OCI-LY7 (cell line): ENCODE measurements around the gene PLK2. TPM values are rescaled to one million over a fixed set of nuclear protein-coding genes. Genes with fewer than 3 reads are reported as not detected.

Experiments
- BruUV-seq: library from RNA; stranded (reverse); fragments of 400-500 nt; replicated peaks from 2 replicates; lab custom pipeline; 2021; lab: Mats Ljungman, UMichigan
- CTCF ChIA-PET: fragments of 300-600 bp; sonication (Branson Sonifier 250); formaldehyde crosslinking; loops from one replicate; lab custom pipeline; 2022; ENCODE audit warnings: antibody characterized with exemption; ENCODE audit not compliant: unreplicated experiment; lab: Charles Lee
- POLR2A ChIA-PET: fragments of 300-600 bp; sonication (Branson Sonifier 250); formaldehyde crosslinking; loops from one replicate; lab custom pipeline; 2022; ENCODE audit warnings: antibody characterized with exemption; lab: Charles Lee
- DNase-seq: peaks from one replicate; pipeline ENCODE4 v3.0.0-alpha.2; 2015; ENCODE audit warnings: low spot score
- H2AFZ ChIP-seq: fragments of 200-600 bp; sonication (generic), shearing (Covaris generic); 2 replicates; pipeline ENCODE4 v1.6.1; 2014; ENCODE audit warnings: mild to moderate bottlenecking, antibody characterized with exemption, low read length, moderate library complexity
- H3K27ac ChIP-seq: fragments of 200-600 bp; sonication (generic); 2 replicates; pipeline ENCODE4 v1.5.1; 2014; ENCODE audit warnings: mixed run types, low read depth, mild to moderate bottlenecking, moderate library complexity, low read length, inconsistent platforms; ENCODE audit not compliant: poor library complexity, severe bottlenecking
- H3K36me3 ChIP-seq: fragments of 200-600 bp; sonication (generic); 2 replicates; pipeline ENCODE4 v1.6.1; 2014; ENCODE audit warnings: mild to moderate bottlenecking, antibody characterized with exemption, low read length, moderate library complexity, mixed read lengths; ENCODE audit not compliant: insufficient read depth
- H3K4me1 ChIP-seq: fragments of 200-600 bp; sonication (generic); 2 replicates; pipeline ENCODE4 v1.5.1; 2014; ENCODE audit warnings: mild to moderate bottlenecking, low read length; ENCODE audit not compliant: insufficient read depth, poor library complexity, severe bottlenecking
- H3K4me2 ChIP-seq: fragments of 200-600 bp; sonication (generic); 2 replicates; pipeline ENCODE4 v1.6.1; 2014; ENCODE audit warnings: mild to moderate bottlenecking, low read length
- H3K4me3 ChIP-seq: fragments of 200-600 bp; sonication (generic); 2 replicates; pipeline ENCODE4 v1.5.1; 2014; ENCODE audit warnings: mild to moderate bottlenecking, low read depth, low read length; ENCODE audit not compliant: poor library complexity, severe bottlenecking
- H3K79me2 ChIP-seq: fragments of 200-600 bp; sonication (generic); 2 replicates; pipeline ENCODE4 v1.6.1; 2016; ENCODE audit warnings: low read depth, mild to moderate bottlenecking, low read length, moderate library complexity, mixed read lengths; ENCODE audit not compliant: insufficient read depth
- H3K9me2 ChIP-seq: fragments of 200-600 bp; sonication (generic); 2 replicates; pipeline ENCODE4 v1.6.1; 2016; ENCODE audit warnings: mild to moderate bottlenecking, low read length, mixed read lengths; ENCODE audit not compliant: insufficient read depth
- H3K9me3 ChIP-seq: fragments of 200-600 bp; sonication (generic); 2 replicates; pipeline ENCODE4 v1.6.1; 2014; ENCODE audit warnings: mild to moderate bottlenecking, mixed run types, low read length, mixed read lengths
- H4K20me1 ChIP-seq: fragments of 200-600 bp; sonication (generic); 2 replicates; pipeline ENCODE4 v1.6.1; 2014; ENCODE audit warnings: mild to moderate bottlenecking, antibody characterized with exemption, low read length, moderate library complexity, mixed read lengths; ENCODE audit not compliant: insufficient read depth
- EZH2phosphoT487 ChIP-seq: fragments of 200-600 bp; sonication (generic); IDR thresholded peaks from 2 replicates; pipeline ENCODE4 v1.6.1; 2018; ENCODE audit warnings: low read depth, borderline replicate concordance, mild to moderate bottlenecking, mixed run types, antibody characterized with exemption, low read length, moderate library complexity, mixed read lengths
- intact Hi-C: fragments of 100-400 bp; cut with micrococcal nuclease; formaldehyde crosslinking; loops from one replicate; pipeline ENCODE4 v1.10.0; 2022; ENCODE audit not compliant: unreplicated experiment
- total RNA-seq, 2 experiments: library from RNA; depleted of rRNA in 1 of 2; stranded (reverse); fragments of >200 nt in 1 of 2; shearing (Covaris generic) in 1 of 2; gene quantifications; 2 replicates each; pipeline ENCODE4 v1.2.3, GENCODE V29; 2014 to 2022
- TF ChIP-seq, protein P1 (sequence below): fragments of 200-600 bp; sonication (generic); conservative IDR thresholded peaks from 2 replicates; pipeline ENCODE4 v1.5.1; 2014; ENCODE audit warnings: mild to moderate bottlenecking, antibody characterized with exemption, low read length, moderate library complexity, mixed read lengths

Gene PLK2
- total RNA-seq, 2 experiments from 2014 or later: 0.19 to 0.59 TPM

DNA sequence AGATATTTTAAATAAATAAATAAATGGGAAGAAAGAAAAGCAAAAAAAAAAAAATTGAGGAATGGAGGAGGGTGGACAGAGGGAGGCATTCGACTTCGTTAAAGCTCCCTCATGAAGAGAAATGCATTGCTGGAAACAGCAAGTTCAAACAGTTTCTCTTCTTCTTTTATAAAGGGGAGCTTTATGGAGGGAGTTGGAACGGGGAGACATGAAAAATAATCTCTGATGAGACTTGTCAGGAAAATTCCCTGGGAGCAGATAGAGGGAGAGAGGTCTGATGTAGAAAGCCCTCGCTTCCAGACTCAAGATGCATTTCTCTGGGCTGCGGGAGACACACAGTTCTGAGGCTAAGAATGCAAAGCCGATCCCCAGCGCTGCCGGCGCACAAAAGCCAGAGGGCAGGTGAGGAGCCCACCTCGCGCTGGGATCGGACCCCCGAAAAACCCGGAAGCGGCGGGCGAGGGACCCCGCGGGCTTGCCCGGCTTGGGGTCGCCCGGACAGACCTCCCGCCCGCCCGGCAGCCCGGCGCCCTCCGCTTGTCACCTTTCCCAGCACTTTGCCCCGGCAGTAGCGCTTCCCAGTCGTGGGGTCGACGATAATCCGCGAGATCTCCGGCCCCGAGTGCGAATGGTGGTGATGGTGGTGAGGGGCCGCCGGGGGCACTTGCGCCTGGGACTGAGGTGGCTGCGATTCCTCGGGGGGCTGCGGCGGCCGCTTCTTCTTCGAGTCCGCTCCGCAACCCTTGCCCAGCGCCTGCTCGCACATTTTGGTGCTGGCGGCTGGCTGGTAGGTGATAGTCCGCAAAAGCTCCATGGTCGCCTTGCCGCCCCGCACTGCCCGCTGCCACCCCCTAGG, 512 bp downstream of the PLK2 start:
- intact Hi-C loops: loop anchor here (2.0 to 10.0 kb wide), 2 partner anchors 809 to 965 kb away; no protein-coding TSS in a partner anchor
- Histone ChIP-seq H4K20me1 (no peaks in the 10 kb centered on the region), H3K36me3 (no peaks in the 10 kb centered on the region), H3K9me3 (no peaks in the 10 kb centered on the region), H3K4me3 (no peak overlapping the region), H2AFZ (no peak overlapping the region), H3K27ac (no peak overlapping the region), H3K4me1 (no peaks in the 10 kb centered on the region), H3K9me2 (no peaks in the 10 kb centered on the region), H3K4me2 (no peak overlapping the region; the same call in 1 of the 2 replicates), H3K79me2 (no peaks in the 10 kb centered on the region)
- POLR2A ChIA-PET: no interaction called here
- BruUV-seq: no TSS peak
- DNase-seq: no peak
- TF ChIP-seq, protein P1, sequence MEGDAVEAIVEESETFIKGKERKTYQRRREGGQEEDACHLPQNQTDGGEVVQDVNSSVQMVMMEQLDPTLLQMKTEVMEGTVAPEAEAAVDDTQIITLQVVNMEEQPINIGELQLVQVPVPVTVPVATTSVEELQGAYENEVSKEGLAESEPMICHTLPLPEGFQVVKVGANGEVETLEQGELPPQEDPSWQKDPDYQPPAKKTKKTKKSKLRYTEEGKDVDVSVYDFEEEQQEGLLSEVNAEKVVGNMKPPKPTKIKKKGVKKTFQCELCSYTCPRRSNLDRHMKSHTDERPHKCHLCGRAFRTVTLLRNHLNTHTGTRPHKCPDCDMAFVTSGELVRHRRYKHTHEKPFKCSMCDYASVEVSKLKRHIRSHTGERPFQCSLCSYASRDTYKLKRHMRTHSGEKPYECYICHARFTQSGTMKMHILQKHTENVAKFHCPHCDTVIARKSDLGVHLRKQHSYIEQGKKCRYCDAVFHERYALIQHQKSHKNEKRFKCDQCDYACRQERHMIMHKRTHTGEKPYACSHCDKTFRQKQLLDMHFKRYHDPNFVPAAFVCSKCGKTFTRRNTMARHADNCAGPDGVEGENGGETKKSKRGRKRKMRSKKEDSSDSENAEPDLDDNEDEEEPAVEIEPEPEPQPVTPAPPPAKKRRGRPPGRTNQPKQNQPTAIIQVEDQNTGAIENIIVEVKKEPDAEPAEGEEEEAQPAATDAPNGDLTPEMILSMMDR: no peak
- TF ChIP-seq EZH2phosphoT487: no peak
- CTCF ChIA-PET: no interaction called here

DNA sequence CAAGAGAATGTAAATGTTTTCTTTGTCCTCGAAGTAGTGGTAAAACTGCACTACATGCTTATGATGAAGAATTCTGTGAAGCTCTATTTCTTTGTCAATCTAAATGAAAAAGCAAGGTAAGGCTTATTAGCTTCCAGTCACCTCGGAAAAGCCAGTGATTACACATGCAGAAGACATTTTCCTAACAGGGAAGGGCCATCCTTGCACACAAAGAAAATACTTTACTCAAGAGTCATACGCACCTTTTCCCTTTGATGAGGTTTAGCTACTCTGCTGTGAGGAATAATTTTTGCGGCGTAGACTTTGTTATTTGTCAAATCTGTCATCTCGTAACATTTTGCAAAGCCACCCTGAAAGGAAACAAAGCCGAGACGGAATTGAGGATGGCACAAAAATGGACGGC, 1.1 kb downstream of the PLK2 start:
- no peak for TF ChIP-seq EZH2phosphoT487
- TF ChIP-seq, protein P1: no peak
- BruUV-seq: no TSS peak
- Histone ChIP-seq H3K4me3 (no peak overlapping the region), H3K9me2 (no peaks in the 10 kb centered on the region), H3K9me3 (no peaks in the 10 kb centered on the region), H2AFZ (no peak overlapping the region), H3K27ac (no peak overlapping the region), H3K79me2 (no peaks in the 10 kb centered on the region), H4K20me1 (no peaks in the 10 kb centered on the region), H3K4me1 (no peaks in the 10 kb centered on the region), H3K36me3 (no peaks in the 10 kb centered on the region), H3K4me2 (no peak overlapping the region)
- intact Hi-C loops: no loop called here
- ChIA-PET CTCF (no interaction called here), POLR2A (no interaction called here)
- no peak for DNase-seq

DNA sequence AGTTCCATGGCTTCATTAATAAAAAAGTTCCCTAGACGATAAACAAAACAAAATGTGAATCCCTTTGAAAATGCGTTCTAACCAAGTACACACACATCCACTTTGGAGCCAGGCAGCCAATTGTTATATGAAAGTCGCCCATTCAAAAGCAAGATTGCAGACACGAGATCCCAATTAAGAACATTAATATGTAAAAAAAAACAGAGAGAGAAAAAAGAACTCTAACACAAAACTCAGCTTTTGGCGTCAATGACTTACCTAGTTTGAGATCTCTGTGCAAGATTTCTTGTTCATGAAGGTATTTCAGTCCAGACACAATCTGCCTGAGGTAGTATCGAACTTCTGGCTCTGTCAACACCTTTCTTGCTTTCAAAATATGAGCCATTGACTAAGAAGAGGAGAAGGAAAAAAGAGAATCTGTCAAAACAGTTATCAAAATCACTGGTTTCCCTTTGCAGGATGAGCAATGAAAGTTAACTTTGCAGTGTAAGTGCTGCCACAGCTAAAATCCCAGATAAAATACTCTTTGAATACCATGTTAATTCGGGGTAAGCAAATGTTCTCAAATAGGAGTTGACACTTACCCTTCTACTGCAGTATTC, 1.6 kb downstream of the PLK2 start:
- no TSS peak for BruUV-seq
- Histone ChIP-seq H3K4me3 (no peak overlapping the region), H4K20me1 (no peaks in the 10 kb centered on the region), H3K27ac (no peak overlapping the region), H3K79me2 (no peaks in the 10 kb centered on the region), H2AFZ (no peak overlapping the region), H3K36me3 (no peaks in the 10 kb centered on the region), H3K9me3 (no peaks in the 10 kb centered on the region), H3K9me2 (no peaks in the 10 kb centered on the region), H3K4me2 (no peak overlapping the region), H3K4me1 (no peaks in the 10 kb centered on the region)
- intact Hi-C loops: no loop called here
- CTCF ChIA-PET: no interaction called here
- DNase-seq: no peak
- no peak for TF ChIP-seq EZH2phosphoT487
- TF ChIP-seq, protein P1: no peak
- POLR2A ChIA-PET: no interaction called here
